Right lobe of liver (tissue), 6 donors: ENCODE results near the gene ZNF280C. TPM values are rescaled to one million over a fixed set of nuclear protein-coding genes. Genes with fewer than 3 reads are reported as not detected.

ENCODE experiments used
- ATAC-seq, 4 donors: fragments of 200-7000 bp; cut with Tn5 transposase; one replicate each; pipeline ENCODE4 v1.9.1; 2020; ENCODE audit warnings: mild to moderate bottlenecking in 4 of 4, moderate library complexity in 4 of 4
- DNase-seq, 3 donors: peaks; one replicate each; pipeline ENCODE4 v3.0.0-alpha.2; 2020
- H3K27ac ChIP-seq, 3 donors: fragments of 200-600 bp; one replicate each; pipeline ENCODE4 v1.8.0; 2022
- H3K27me3 ChIP-seq, 2 donors: fragments of 200-600 bp; one replicate each; pipeline ENCODE4 v1.8.0; 2022
- H3K36me3 ChIP-seq, 4 donors: fragments of 200-600 bp; sonication (generic) in 1 of 4; one replicate each; pipeline versions ENCODE4 v1.5.1 to v1.8.0; 2017 to 2022; ENCODE audit warnings: control low read depth in 1 of 4
- H3K4me1 ChIP-seq, 4 donors: fragments of 200-600 bp; sonication (generic) in 1 of 4; one replicate each; pipeline versions ENCODE4 v1.5.1 to v1.8.0; 2017 to 2022; ENCODE audit warnings: control low read depth in 1 of 4
- H3K4me3 ChIP-seq, 3 donors: fragments of 200-600 bp; one replicate each; pipeline ENCODE4 v1.8.0; 2022
- H3K9me3 ChIP-seq, 4 donors: fragments of 200-600 bp; sonication (generic) in 1 of 4; one replicate each; pipeline versions ENCODE4 v1.5.1 to v1.8.0; 2017 to 2022; ENCODE audit warnings: control low read depth in 1 of 4
- POLR2A ChIP-seq: fragments of 450-650 bp; IDR thresholded peaks from one replicate; pipeline ENCODE4 v1.6.1; 2017; ENCODE audit warnings: antibody characterized with exemption, mild to moderate bottlenecking
- WGBS: methylation state at CpG from one replicate; pipeline ENCODE4 v1.1.6; 2018; ENCODE audit warnings: low coverage, low lambda C conversion rate; ENCODE audit not compliant: insufficient coverage; ENCODE audit errors: missing lambda C conversion rate; 5-methylcytosine and 5-hydroxymethylcytosine counted together
- intact Hi-C, 2 donors: fragments of 100-400 bp; cut with DNase I; formaldehyde crosslinking; loops; one replicate each; pipeline versions ENCODE4 v1.11.2 to v1.14.1; 2022
- total RNA-seq, 6 experiments: library from RNA; depleted of rRNA in 2 of 6; stranded (reverse); fragments of >200 nt in 2 of 6; fragmentation: NEBNext Ultra II Directional in 3 of 6; extraction: Animal tissue kit (Norgen Biotek cat#: 25700) in 3 of 6; gene quantifications; one replicate each; pipeline versions ENCODE4 v1.1.0 to v1.2.4, GENCODE V29; 2016 to 2023
- TF ChIP-seq, protein P1 (sequence below), 4 donors: fragments of 200-600 bp in 3 of 4; fragments of 450-650 bp in 1 of 4; IDR thresholded peaks; one replicate each; pipeline versions ENCODE4 v1.5.1 to v1.8.0; 2016 to 2022; ENCODE audit warnings: antibody characterized with exemption in 4 of 4, mild to moderate bottlenecking in 2 of 4
- donor health status: DM: no; HTN: yes; CAD: no.
- donor health status: DM: no; HTN: no; CAD: no.
- donor health status: DM: no; HTN: no; CAD: no.
- donor health status: DM: no; HTN: yes; CAD: no.
- donor health status: DM: no; HTN: yes; CAD: no.

The ZNF280C gene
- total RNA-seq, 6 experiments from 2014 or later = 0.88 to 2.0 (median 1.3) TPM

DNA sequence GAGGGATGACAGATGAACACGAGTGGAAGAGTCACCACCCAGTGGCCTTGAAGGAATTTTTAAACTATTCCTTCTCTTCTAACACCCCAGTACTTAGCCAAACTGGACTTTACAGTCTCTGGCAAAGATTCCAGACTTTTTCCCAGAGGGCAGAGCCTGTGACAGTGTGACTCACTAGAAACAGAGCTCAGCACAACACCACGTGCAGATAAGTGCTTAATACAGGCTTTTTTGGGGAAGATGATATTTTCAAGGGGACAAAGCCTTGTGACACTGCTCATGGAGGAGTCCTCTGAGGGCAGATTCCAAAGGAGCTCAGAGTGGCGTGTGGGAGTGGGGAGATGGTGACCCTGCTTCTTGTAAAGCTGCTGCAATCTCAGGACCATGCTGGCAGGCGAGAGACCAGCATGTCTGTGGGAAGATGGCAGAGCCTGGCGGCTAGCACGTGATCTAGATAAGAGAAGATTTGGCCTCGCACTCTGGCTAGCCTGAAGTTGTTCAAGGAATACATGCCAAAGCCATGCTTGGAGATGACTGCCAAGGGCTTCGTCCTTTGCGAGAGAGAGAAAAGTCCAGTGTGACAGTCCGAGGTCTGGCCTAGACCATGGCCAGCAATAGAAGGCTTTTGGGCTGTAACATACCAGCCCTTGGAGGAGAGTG, 94.5 kb downstream of the ZNF280C start:
- H3K36me3 ChIP-seq = no peaks in the 10 kb centered on the region
- peak in 1 of 3 donors; percentile 55 for DNase-seq
- no peaks in the 10 kb centered on the region for H3K9me3 ChIP-seq
- peak; percentile 36 to 68 (median 44) for ATAC-seq
- TF ChIP-seq, protein P1, sequence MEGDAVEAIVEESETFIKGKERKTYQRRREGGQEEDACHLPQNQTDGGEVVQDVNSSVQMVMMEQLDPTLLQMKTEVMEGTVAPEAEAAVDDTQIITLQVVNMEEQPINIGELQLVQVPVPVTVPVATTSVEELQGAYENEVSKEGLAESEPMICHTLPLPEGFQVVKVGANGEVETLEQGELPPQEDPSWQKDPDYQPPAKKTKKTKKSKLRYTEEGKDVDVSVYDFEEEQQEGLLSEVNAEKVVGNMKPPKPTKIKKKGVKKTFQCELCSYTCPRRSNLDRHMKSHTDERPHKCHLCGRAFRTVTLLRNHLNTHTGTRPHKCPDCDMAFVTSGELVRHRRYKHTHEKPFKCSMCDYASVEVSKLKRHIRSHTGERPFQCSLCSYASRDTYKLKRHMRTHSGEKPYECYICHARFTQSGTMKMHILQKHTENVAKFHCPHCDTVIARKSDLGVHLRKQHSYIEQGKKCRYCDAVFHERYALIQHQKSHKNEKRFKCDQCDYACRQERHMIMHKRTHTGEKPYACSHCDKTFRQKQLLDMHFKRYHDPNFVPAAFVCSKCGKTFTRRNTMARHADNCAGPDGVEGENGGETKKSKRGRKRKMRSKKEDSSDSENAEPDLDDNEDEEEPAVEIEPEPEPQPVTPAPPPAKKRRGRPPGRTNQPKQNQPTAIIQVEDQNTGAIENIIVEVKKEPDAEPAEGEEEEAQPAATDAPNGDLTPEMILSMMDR (IDR thresholded peaks at IDR 0.05) = no peak
- no peak for TF ChIP-seq POLR2A
- H3K27ac ChIP-seq = peak overlapping the region; percentile 26 to 61 (median 40)
- H3K4me1 ChIP-seq = no peaks in the 10 kb centered on the region
- H3K4me3 ChIP-seq = no peak overlapping the region
- WGBS = 22% methylated on average over 7 of the region's 10 CpGs
- intact Hi-C loops = no loop called here
- H3K27me3 ChIP-seq = no peaks in the 10 kb centered on the region

DNA sequence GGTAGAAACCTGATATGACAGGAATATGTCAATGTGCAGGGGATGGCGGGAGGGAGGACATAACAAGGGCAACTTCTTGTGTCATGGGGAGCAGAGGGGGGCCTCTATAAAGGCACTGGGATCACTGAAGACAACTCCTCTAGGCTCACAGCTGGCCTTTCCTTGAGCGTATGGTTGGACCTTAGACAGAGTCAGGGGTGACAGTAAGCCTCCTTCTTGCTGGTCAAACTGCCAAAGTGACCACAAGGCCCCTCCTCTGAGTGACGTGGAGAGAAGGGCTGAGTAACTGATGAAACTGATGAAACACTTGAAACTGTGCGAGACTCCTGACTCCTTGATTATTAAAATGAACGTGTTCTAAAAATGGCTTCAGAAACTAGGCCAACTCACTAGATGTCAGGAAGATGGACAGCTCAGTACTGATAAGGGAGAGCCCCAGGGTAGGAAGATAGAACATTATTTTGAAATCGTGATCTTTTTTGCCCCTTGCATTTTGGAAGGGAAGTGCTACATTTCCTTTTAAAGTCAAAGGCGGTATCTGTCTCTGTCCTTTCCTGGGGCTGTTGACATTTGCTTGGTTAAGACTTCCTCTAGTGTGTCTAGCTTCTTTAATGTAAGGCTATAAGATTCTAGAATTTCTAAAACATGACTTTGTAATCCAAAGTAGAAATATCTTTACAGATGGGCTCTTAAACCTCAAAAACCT, 95.4 kb downstream of the ZNF280C start:
- 23% methylated on average over 7 of the region's 7 CpGs for WGBS
- no peak for DNase-seq
- no peaks in the 10 kb centered on the region for H3K9me3 ChIP-seq
- TF ChIP-seq, protein P1 (IDR thresholded peaks at IDR 0.05) = no peak
- no peak for TF ChIP-seq POLR2A
- H3K27ac ChIP-seq = peak overlapping the region; percentile 26 to 61 (median 40)
- no peaks in the 10 kb centered on the region for H3K36me3 ChIP-seq
- no peaks in the 10 kb centered on the region for H3K27me3 ChIP-seq
- no peaks in the 10 kb centered on the region for H3K4me1 ChIP-seq
- intact Hi-C loops = no loop called here
- peak; percentile 49 to 61 (median 52) for ATAC-seq
- H3K4me3 ChIP-seq = no peak overlapping the region

DNA sequence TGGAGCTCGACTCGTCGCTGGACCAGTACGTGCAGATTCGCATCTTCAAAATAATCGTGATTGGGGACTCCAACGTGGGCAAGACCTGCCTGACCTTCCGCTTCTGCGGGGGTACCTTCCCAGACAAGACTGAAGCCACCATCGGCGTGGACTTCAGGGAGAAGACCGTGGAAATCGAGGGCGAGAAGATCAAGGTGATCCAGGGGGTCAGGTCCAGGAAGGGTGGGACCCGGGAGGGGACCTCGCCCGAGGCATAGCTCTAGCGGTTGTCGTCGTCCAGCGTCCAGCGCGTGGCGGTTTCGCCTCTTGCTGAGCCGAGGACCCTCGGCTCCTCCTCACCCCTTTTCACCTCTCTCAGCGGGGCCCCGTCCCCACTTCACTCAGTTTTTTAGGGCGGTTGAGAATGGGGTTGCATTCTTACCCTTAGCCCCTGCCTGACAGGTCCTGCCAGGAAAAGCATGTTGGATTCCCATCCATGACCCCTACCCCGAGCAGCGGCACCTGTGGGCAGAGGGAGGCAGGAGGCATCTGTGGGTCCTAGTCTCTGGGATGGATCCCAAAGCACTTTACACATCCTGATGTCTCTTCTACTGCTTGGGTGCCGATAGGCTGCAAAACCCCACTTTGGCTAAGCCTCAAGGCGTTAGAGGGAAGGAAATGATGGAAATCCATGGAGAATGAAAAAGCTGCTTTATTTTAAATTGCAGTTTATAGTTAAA, 96.4 kb downstream of the ZNF280C start:
- TF ChIP-seq, protein P1 (IDR thresholded peaks at IDR 0.05) = no peak
- TF ChIP-seq POLR2A = no peak
- 31% methylated on average over 27 of the region's 34 CpGs for WGBS
- no peaks in the 10 kb centered on the region for H3K4me1 ChIP-seq
- H3K9me3 ChIP-seq = no peaks in the 10 kb centered on the region
- peak overlapping the region; percentile 16 to 36 (median 32) for H3K4me3 ChIP-seq
- peak in 1 of 3 donors; percentile 56 for DNase-seq
- H3K36me3 ChIP-seq = no peaks in the 10 kb centered on the region
- H3K27ac ChIP-seq = peak overlapping the region in 2 of 3 donors; percentile 40 to 61
- H3K27me3 ChIP-seq = no peaks in the 10 kb centered on the region
- intact Hi-C loops = no loop called here
- no peak for ATAC-seq

DNA sequence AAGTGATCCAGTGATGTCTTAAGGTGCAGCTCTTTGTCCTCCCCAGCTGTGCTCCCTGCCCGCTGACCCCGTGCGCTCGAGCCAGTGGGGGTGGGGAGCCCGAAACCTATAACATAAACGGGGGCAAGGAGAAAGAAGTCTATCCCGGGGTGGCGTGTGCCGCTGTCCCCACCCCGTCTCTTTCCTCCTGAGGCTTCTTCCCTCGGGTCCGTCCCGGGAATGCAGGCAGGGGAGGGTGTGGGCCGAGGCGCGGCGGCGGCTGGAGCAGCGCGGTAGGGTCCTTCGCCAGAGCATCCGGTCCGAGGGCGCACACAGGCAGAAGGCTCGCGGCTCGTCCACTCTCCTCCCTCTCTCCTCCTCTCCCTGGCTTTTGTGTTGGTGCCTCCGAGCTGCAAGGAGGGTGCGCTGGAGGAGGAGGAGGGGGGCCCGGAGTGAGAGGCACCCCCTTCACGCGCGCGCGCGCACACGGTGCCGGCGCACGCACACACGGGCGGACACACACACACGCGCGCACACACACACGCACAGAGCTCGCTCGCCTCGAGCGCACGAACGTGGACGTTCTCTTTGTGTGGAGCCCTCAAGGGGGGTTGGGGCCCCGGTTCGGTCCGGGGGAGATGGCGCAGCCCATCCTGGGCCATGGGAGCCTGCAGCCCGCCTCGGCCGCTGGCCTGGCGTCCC, 97.1 kb downstream of the ZNF280C start, which contains the start of gene RAB33A:
Gene RAB33A (plus strand): TSS at position 517 of the 681 bp plus-strand sequence. CDS start 101 bp downstream, at position 618.
- peak in 1 of 3 donors; percentile 25 for DNase-seq
- 25% methylated on average over 28 of the region's 61 CpGs for WGBS
- peak within 1 kb of the TSS in 2 of 3 donors; percentile 40 to 61 for H3K27ac ChIP-seq
- TF ChIP-seq, protein P1 (IDR thresholded peaks at IDR 0.05) = no peak
- TF ChIP-seq POLR2A = no peak
- no peaks in the 10 kb centered on the region for H3K9me3 ChIP-seq
- intact Hi-C loops = no loop called here
- H3K27me3 ChIP-seq = no peaks in the 10 kb centered on the region
- H3K36me3 ChIP-seq = no peaks in the 10 kb centered on the region
- peak; percentile 28 to 36 (median 33) for ATAC-seq
- peak within 1 kb of the TSS; percentile 16 to 36 (median 32) for H3K4me3 ChIP-seq
- H3K4me1 ChIP-seq = no peaks in the 10 kb centered on the region
